GM06990 (cell line): Measurements from ENCODE around the gene SIL1.

Experiments
- DNase-seq: peaks from one replicate; pipeline ENCODE4 v3.0.0-alpha.2; 2011; ENCODE audit not compliant: insufficient read length; ENCODE audit errors: extremely low read depth
- H3K27me3 ChIP-seq: replicated peaks from 2 replicates; pipeline ENCODE4 v1.6.0; 2011; ENCODE audit warnings: low read length; ENCODE audit not compliant: control insufficient read depth, insufficient read depth
- H3K36me3 ChIP-seq: 2 replicates; pipeline ENCODE4 v1.5.1; 2011; ENCODE audit warnings: low read length; ENCODE audit not compliant: control insufficient read depth, insufficient read depth
- H3K4me3 ChIP-seq: replicated peaks from 2 replicates; pipeline ENCODE4 v1.5.1; 2011; ENCODE audit warnings: low read depth, mild to moderate bottlenecking, control low read depth, low read length
- TF ChIP-seq, protein P1 (sequence below): IDR thresholded peaks from 2 replicates; pipeline ENCODE4 v1.5.1; 2011; ENCODE audit warnings: low read length, control low read depth, mild to moderate bottlenecking, inconsistent platforms; ENCODE audit not compliant: insufficient read depth, poor library complexity, severe bottlenecking

Gene SIL1

GRCh38 chr5:138914338-138914737, 283.8 kb downstream of the SIL1 start:
- TF ChIP-seq, protein P1, sequence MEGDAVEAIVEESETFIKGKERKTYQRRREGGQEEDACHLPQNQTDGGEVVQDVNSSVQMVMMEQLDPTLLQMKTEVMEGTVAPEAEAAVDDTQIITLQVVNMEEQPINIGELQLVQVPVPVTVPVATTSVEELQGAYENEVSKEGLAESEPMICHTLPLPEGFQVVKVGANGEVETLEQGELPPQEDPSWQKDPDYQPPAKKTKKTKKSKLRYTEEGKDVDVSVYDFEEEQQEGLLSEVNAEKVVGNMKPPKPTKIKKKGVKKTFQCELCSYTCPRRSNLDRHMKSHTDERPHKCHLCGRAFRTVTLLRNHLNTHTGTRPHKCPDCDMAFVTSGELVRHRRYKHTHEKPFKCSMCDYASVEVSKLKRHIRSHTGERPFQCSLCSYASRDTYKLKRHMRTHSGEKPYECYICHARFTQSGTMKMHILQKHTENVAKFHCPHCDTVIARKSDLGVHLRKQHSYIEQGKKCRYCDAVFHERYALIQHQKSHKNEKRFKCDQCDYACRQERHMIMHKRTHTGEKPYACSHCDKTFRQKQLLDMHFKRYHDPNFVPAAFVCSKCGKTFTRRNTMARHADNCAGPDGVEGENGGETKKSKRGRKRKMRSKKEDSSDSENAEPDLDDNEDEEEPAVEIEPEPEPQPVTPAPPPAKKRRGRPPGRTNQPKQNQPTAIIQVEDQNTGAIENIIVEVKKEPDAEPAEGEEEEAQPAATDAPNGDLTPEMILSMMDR = no peak
- Histone ChIP-seq H3K27me3 (no peaks in the 10 kb centered on the region), H3K36me3 (no peaks in the 10 kb centered on the region), H3K4me3 (no peak overlapping the region)
- DNase-seq = no peak

- Histone ChIP-seq H3K27me3 (no peaks in the 10 kb centered on the region), H3K36me3 (no peaks in the 10 kb centered on the region), H3K4me3 (no peak overlapping the region)
- TF ChIP-seq, protein P1 = no peak
- no peak for DNase-seq
Measured at GRCh38 chr5:138913773-138914172, 284.4 kb downstream of the SIL1 start.

DNA sequence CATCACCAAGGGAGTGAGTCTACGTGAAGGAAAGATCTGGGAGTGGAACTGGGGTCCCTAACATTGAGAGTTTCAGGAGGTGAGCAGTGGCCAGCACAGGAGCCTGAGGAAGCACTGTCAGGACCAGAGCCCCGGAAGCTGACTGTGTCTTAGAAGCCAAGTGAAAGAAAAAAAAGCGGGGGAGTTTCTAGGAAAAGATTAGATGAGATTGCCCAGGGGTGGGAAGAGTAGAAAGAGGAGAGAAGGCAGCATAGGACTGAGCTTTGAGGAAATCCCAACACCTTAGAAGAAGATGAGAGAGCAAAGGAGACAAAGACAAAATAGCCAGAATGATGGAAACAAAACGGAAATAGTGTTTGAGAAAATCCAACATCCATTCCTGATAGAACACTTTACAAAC, 286.1 kb downstream of the SIL1 start:
- H3K4me3 ChIP-seq = no peak overlapping the region
- TF ChIP-seq, protein P1 = no peak
- DNase-seq = no peak
- no peaks in the 10 kb centered on the region for H3K27me3 ChIP-seq
- no peaks in the 10 kb centered on the region for H3K36me3 ChIP-seq

DNA sequence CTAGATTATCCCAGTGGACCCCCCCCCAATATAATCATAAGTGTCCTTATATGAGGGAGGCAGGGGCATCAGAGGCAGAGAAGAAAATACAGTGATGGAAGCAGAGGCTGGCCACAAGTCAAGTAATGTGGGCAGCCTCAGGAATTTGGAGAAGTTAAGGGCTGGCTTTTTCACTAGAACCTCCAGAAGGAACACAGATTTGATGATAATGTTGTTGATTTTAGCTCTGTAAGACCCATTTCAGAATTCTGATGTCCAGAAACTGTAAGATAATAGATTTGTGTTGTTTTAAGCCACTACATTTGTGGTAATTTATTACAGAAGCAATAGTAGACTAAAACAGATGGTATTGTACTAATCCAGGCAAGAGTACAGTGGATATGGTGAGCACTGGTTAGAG, 286.7 kb downstream of the SIL1 start:
- Histone ChIP-seq H3K4me3 (no peak overlapping the region), H3K27me3 (no peaks in the 10 kb centered on the region), H3K36me3 (no peaks in the 10 kb centered on the region)
- TF ChIP-seq, protein P1 = no peak
- DNase-seq = no peak

GRCh38 chr5:138910546-138911185, 287.5 kb downstream of the SIL1 start:
- no peak for DNase-seq
- no peaks in the 10 kb centered on the region for H3K27me3 ChIP-seq
- no peaks in the 10 kb centered on the region for H3K36me3 ChIP-seq
- TF ChIP-seq, protein P1 = no peak
- H3K4me3 ChIP-seq = no peak overlapping the region

DNA sequence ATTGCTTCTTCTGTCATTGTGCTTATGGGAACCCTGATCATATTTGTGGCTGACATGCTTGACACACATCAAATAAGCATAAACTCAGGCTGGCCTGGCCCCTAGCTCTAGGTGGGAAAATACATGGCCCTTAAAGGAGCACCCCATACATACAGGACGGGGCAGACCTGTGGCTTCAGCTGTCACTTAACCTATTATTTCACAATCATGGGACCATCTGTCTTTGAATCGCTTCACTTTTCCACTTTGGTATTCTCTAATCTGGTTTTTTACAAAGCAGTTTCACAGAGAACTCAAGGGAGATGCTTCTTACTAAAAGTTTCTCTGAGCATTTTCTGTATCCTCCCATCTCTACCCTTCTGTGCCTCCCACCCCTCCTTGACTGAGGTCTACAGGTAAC, 288.4 kb downstream of the SIL1 start:
- H3K4me3 ChIP-seq = no peak overlapping the region

More for the DNA sequence above, 288.4 kb downstream of the SIL1 start:
- Histone ChIP-seq H3K36me3 (no peaks in the 10 kb centered on the region), H3K27me3 (no peaks in the 10 kb centered on the region)
- no peak for DNase-seq
- TF ChIP-seq, protein P1 = no peak
